BLaER1 (cell line): ENCODE measurements around the gene PCIF1.
"Not testable (repeated sequence)": the region's sequence is repeated elsewhere in the genome, so short reads cannot be mapped to it uniquely, and the experiment has no call there.

Experiments
- H3K27ac ChIP-seq: shearing (Covaris generic); formaldehyde crosslinking; 2 replicates; pipeline ENCODE4 v1.8.1; 2022
- H3K27me3 ChIP-seq: shearing (Covaris generic); formaldehyde crosslinking; 2 replicates; pipeline ENCODE4 v1.8.1; 2022
- H3K36me3 ChIP-seq: shearing (Covaris generic); formaldehyde crosslinking; 2 replicates; pipeline ENCODE4 v1.8.1; 2022
- H3K4me1 ChIP-seq: shearing (Covaris generic); formaldehyde crosslinking; 2 replicates; pipeline ENCODE4 v1.8.1; 2022
- H3K4me2 ChIP-seq: shearing (Covaris generic); formaldehyde crosslinking; 2 replicates; pipeline ENCODE4 v1.8.1; 2022
- H3K4me3 ChIP-seq: shearing (Covaris generic); formaldehyde crosslinking; 2 replicates; pipeline ENCODE4 v1.8.1; 2022
- H3K9ac ChIP-seq: shearing (Covaris generic); formaldehyde crosslinking; 2 replicates; pipeline ENCODE4 v1.8.1; 2022
- H3K9me3 ChIP-seq: shearing (Covaris generic); formaldehyde crosslinking; 2 replicates; pipeline ENCODE4 v1.8.1; 2022
- H4K20me1 ChIP-seq: shearing (Covaris generic); formaldehyde crosslinking; 2 replicates; pipeline ENCODE4 v1.8.1; 2022
- Cebpa-rat ChIP-seq: shearing (Covaris generic); IDR thresholded peaks from 2 replicates; pipeline ENCODE4 v1.8.1; 2022

Gene PCIF1

GRCh38 chr20:45892828-45893500 lies 41.5 kb upstream of the PCIF1 start:
- Histone ChIP-seq H3K9me3 (no peaks in the 10 kb centered on the region), H3K27ac (no peak overlapping the region), H3K9ac (no peak overlapping the region), H3K4me3 (no peak overlapping the region), H3K4me2 (no peak overlapping the region), H3K4me1 (peaks cover 41% of the 10 kb centered on the region), H3K27me3 (no peaks in the 10 kb centered on the region), H4K20me1 (peaks cover 12% of the 10 kb centered on the region; the same call in 1 of the 2 replicates), H3K36me3 (peaks cover 58% of the 10 kb centered on the region)
- no peak for TF ChIP-seq Cebpa-rat

DNA sequence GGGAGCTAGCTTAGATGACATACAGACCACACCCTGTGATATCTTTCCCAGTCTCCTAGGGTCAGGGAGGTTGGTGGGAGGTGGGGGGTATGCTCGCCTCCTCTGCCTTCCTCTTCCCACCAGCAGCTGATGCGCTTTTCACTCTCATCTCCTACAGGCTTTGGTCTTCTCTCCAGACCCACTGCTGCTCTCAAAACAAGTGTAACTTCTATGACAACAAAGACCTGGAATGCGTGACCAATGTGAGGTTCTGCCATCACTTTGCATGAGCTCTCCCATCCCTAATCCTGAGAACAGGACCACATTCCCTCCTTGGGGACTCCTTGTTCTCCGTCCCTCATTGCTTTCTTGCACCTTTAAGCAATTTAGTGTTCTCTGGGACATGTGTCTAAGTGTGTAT lies 40.7 kb upstream of the PCIF1 start:
- H4K20me1 ChIP-seq = peaks cover 8% of the 10 kb centered on the region; the same call in 1 of the 2 replicates
- no peak overlapping the region for H3K4me3 ChIP-seq
- H3K27me3 ChIP-seq = no peaks in the 10 kb centered on the region
- H3K36me3 ChIP-seq = peaks cover 61% of the 10 kb centered on the region
- no peak for TF ChIP-seq Cebpa-rat
- no peak overlapping the region for H3K27ac ChIP-seq
- peaks cover 35% of the 10 kb centered on the region for H3K4me1 ChIP-seq
- H3K4me2 ChIP-seq = no peak overlapping the region
- no peak overlapping the region for H3K9ac ChIP-seq
- no peaks in the 10 kb centered on the region for H3K9me3 ChIP-seq

GRCh38 chr20:45894797-45895196 lies 39.7 kb upstream of the PCIF1 start:
- Histone ChIP-seq H4K20me1 (peaks cover 7% of the 10 kb centered on the region; the same call in 1 of the 2 replicates), H3K27me3 (no peaks in the 10 kb centered on the region), H3K36me3 (peaks cover 67% of the 10 kb centered on the region), H3K27ac (no peak overlapping the region), H3K4me2 (no peak overlapping the region), H3K4me1 (peaks cover 25% of the 10 kb centered on the region), H3K9me3 (no peaks in the 10 kb centered on the region), H3K9ac (no peak overlapping the region), H3K4me3 (no peak overlapping the region)
- TF ChIP-seq Cebpa-rat = no peak

- Histone ChIP-seq H3K27ac (no peak overlapping the region), H3K9me3 (no peaks in the 10 kb centered on the region), H3K4me1 (peaks cover 20% of the 10 kb centered on the region), H4K20me1 (peaks cover 5% of the 10 kb centered on the region; the same call in 1 of the 2 replicates), H3K27me3 (no peaks in the 10 kb centered on the region), H3K36me3 (peaks cover 74% of the 10 kb centered on the region), H3K9ac (no peak overlapping the region), H3K4me2 (no peak overlapping the region), H3K4me3 (no peak overlapping the region)
- TF ChIP-seq Cebpa-rat = no peak
These were observed 37.8 kb upstream of the PCIF1 start for GRCh38 chr20:45896641-45897161.

GRCh38 chr20:45897289-45897688 lies 37.2 kb upstream of the PCIF1 start:
- Histone ChIP-seq H3K9me3 (no peaks in the 10 kb centered on the region), H3K9ac (no peak overlapping the region), H3K27me3 (no peaks in the 10 kb centered on the region), H3K4me3 (no peak overlapping the region), H3K4me2 (no peak overlapping the region), H4K20me1 (0 out of 2 replicates have a peak, but pooled peaks cover 4% of the 10 kb centered on the region), H3K27ac (no peak overlapping the region), H3K4me1 (peaks cover 20% of the 10 kb centered on the region), H3K36me3 (peaks cover 74% of the 10 kb centered on the region)
- TF ChIP-seq Cebpa-rat = no peak

GRCh38 chr20:45897692-45898091 lies 36.8 kb upstream of the PCIF1 start:
- Histone ChIP-seq H3K4me3 (no peak overlapping the region), H3K9ac (no peak overlapping the region), H3K4me1 (peaks cover 20% of the 10 kb centered on the region), H3K4me2 (no peak overlapping the region), H4K20me1 (0 out of 2 replicates have a peak, but pooled peaks cover 5% of the 10 kb centered on the region), H3K9me3 (no peaks in the 10 kb centered on the region), H3K27me3 (no peaks in the 10 kb centered on the region), H3K27ac (no peak overlapping the region), H3K36me3 (peaks cover 72% of the 10 kb centered on the region)
- no peak for TF ChIP-seq Cebpa-rat

DNA sequence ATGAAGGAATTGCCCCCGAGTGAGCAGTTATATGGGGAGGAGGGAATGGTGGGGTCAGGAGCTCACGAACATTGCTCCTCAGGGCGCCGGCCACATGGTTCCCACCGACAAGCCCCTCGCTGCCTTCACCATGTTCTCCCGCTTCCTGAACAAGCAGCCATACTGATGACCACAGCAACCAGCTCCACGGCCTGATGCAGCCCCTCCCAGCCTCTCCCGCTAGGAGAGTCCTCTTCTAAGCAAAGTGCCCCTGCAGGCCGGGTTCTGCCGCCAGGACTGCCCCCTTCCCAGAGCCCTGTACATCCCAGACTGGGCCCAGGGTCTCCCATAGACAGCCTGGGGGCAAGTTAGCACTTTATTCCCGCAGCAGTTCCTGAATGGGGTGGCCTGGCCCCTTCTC lies 36.2 kb upstream of the PCIF1 start:
- H3K9me3 ChIP-seq = no peaks in the 10 kb centered on the region
- TF ChIP-seq Cebpa-rat = no peak
- H3K36me3 ChIP-seq = peaks cover 66% of the 10 kb centered on the region
- H3K9ac ChIP-seq = no peak overlapping the region
- peaks cover 24% of the 10 kb centered on the region for H3K4me1 ChIP-seq
- no peak overlapping the region for H3K4me2 ChIP-seq
- no peak overlapping the region for H3K4me3 ChIP-seq
- H3K27me3 ChIP-seq = no peaks in the 10 kb centered on the region
- H4K20me1 ChIP-seq = 0 out of 2 replicates have a peak, but pooled peaks cover 5% of the 10 kb centered on the region
- no peak overlapping the region for H3K27ac ChIP-seq

- Histone ChIP-seq H3K36me3 (peaks cover 57% of the 10 kb centered on the region), H3K27ac (no peak overlapping the region), H3K4me3 (no peak overlapping the region), H3K4me2 (no peak overlapping the region), H3K27me3 (no peaks in the 10 kb centered on the region), H3K9me3 (no peaks in the 10 kb centered on the region), H3K9ac (no peak overlapping the region), H4K20me1 (0 out of 2 replicates have a peak, but pooled peaks cover 5% of the 10 kb centered on the region), H3K4me1 (peaks cover 32% of the 10 kb centered on the region)
- no peak for TF ChIP-seq Cebpa-rat
These were observed 35.2 kb upstream of the PCIF1 start for GRCh38 chr20:45899046-45899835.

DNA sequence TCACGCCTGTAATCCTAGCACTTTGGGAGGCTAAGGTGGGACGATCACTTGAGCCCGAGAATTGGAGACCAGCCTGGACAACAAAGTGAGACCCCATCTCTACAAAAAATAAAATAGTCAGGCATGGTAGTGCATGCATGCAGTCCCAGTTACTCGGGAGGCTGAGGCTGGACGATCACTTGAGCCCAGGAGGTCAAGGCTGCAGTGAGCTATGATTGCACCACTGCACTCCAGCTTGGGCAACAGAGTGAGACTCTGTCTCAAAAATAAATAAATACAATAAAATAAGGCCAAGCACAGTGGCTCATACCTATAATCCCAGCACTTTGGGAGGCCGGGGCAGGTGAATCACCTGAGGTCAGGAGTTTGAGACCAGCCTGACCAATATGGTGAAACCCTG lies 33.2 kb upstream of the PCIF1 start:
- H3K27me3 ChIP-seq, H3K9me3 ChIP-seq, H3K9ac ChIP-seq, H3K4me3 ChIP-seq, H3K27ac ChIP-seq, H4K20me1 ChIP-seq: not testable (repeated sequence)
- peaks cover 36% of the 10 kb centered on the region for H3K36me3 ChIP-seq
- H3K4me1 ChIP-seq = peaks cover 42% of the 10 kb centered on the region
- H3K4me2 ChIP-seq = peak overlapping the region; percentile 77; the same call in 1 of the 2 replicates
